Stimulated activated CD4-positive, alpha-beta T cell treated with anti-CD3 and anti-CD28 coated beads, Interleukin-2, amount 100 ng/mL, for 4 hours (primary cell): ENCODE measurements around the gene LDAH.
"Not testable (repeated sequence)": the region's sequence is repeated elsewhere in the genome, so short reads cannot be mapped to it uniquely, and the experiment has no call there.

ENCODE experiments used
- DNase-seq: peaks from one replicate; pipeline ENCODE4 v3.0.0-alpha.2; 2020; ENCODE audit warnings: low read depth

Gene LDAH

GRCh38 chr2:20822535-20823490 is at the start of gene LDAH:
TSS of gene LDAH (minus strand) at chr2:20823101. CDS start at chr2:20801463, 21,638 bp downstream.
- peak; percentile 74 for DNase-seq

GRCh38 chr2:20868377-20868776 is 45.5 kb upstream of the LDAH start:
- DNase-seq = peak; percentile 32

- no peak for DNase-seq
These were observed 39.9 kb upstream of the LDAH start for GRCh38 chr2:20862850-20863249.

- DNase-seq = no peak
These were observed 32.6 kb upstream of the LDAH start for GRCh38 chr2:20855456-20855855.

GRCh38 chr2:20852670-20853069 is 29.8 kb upstream of the LDAH start:
- no peak for DNase-seq

GRCh38 chr2:20852139-20852538 is 29.2 kb upstream of the LDAH start:
- no peak for DNase-seq

GRCh38 chr2:20844246-20844645 is 21.3 kb upstream of the LDAH start:
- no peak for DNase-seq

GRCh38 chr2:20839052-20839451 is 16.2 kb upstream of the LDAH start:
- no peak for DNase-seq

GRCh38 chr2:20838016-20838415 is 15.1 kb upstream of the LDAH start:
- no peak for DNase-seq

- no peak for DNase-seq
These were observed 13.6 kb upstream of the LDAH start for GRCh38 chr2:20836521-20836920.

GRCh38 chr2:20834331-20834730 is 11.4 kb upstream of the LDAH start:
- no peak for DNase-seq

- no peak for DNase-seq
These were observed 9.7 kb upstream of the LDAH start for GRCh38 chr2:20832606-20833005.

GRCh38 chr2:20829861-20830260 is 7.0 kb upstream of the LDAH start:
- DNase-seq = no peak

GRCh38 chr2:20823917-20824316 is 1.0 kb upstream of the LDAH start:
- DNase-seq = no peak

- no peak for DNase-seq
These were observed 4.1 kb downstream of the LDAH start for GRCh38 chr2:20818820-20819219.

GRCh38 chr2:20815216-20815615 is 7.7 kb downstream of the LDAH start:
- DNase-seq = no peak

- DNase-seq = no peak
These were observed 10.1 kb downstream of the LDAH start for GRCh38 chr2:20812779-20813178.

GRCh38 chr2:20806286-20806685 is 16.6 kb downstream of the LDAH start:
- DNase-seq = no peak

- no peak for DNase-seq
These were observed 18.9 kb downstream of the LDAH start for GRCh38 chr2:20803974-20804373.

- no peak for DNase-seq
These were observed 19.6 kb downstream of the LDAH start for GRCh38 chr2:20803226-20803682.

GRCh38 chr2:20797096-20797495 is 25.8 kb downstream of the LDAH start:
- no peak for DNase-seq

- no peak for DNase-seq
These were observed 26.5 kb downstream of the LDAH start for GRCh38 chr2:20796374-20796791.

GRCh38 chr2:20793944-20794343 is 29.0 kb downstream of the LDAH start:
- DNase-seq = not testable (repeated sequence)
